Astrocyte of the cerebellum (primary cell): ENCODE data around the gene LRCH1.

Experiments used
- DNase-seq: peaks from one replicate; pipeline ENCODE4 v3.0.0-alpha.2; 2011; ENCODE audit warnings: low read depth
- H3K4me3 ChIP-seq: 2 replicates; pipeline ENCODE4 v1.5.1; 2011; ENCODE audit warnings: mild to moderate bottlenecking, low read depth, low read length, moderate library complexity
- CTCF ChIP-seq: IDR thresholded peaks from 2 replicates; pipeline ENCODE4 v1.5.1; 2012; ENCODE audit warnings: low read length, low read depth, moderate library complexity, mild to moderate bottlenecking; ENCODE audit errors: missing control alignments
- in situ Hi-C: cut with HindIII; loops from 2 replicates; pipeline ENCODE4 v1.10.0; 2017; ENCODE audit warnings: low sequenced_read_pairs

The LRCH1 gene

GRCh38 chr13:46636451-46636850 lies 83.5 kb downstream of the LRCH1 start:
- TF ChIP-seq CTCF, result no peak
- no peak for DNase-seq
- no peak overlapping the region for H3K4me3 ChIP-seq
- in situ Hi-C loops, result no loop called here

GRCh38 chr13:46637213-46637612 lies 84.2 kb downstream of the LRCH1 start:
- TF ChIP-seq CTCF, result no peak
- H3K4me3 ChIP-seq, result no peak overlapping the region
- no peak for DNase-seq
- in situ Hi-C loops, result no loop called here

GRCh38 chr13:46638262-46638661 lies 85.3 kb downstream of the LRCH1 start:
- no peak for TF ChIP-seq CTCF
- H3K4me3 ChIP-seq, result no peak overlapping the region
- no peak for DNase-seq
- in situ Hi-C loops, result no loop called here

- no peak for DNase-seq
- no peak for TF ChIP-seq CTCF
- H3K4me3 ChIP-seq, result no peak overlapping the region
- in situ Hi-C loops, result no loop called here
Observed at GRCh38 chr13:46639033-46639981, 86.3 kb downstream of the LRCH1 start.

- in situ Hi-C loops, result no loop called here
- TF ChIP-seq CTCF, result no peak
Observed at GRCh38 chr13:46640843-46641242, 87.9 kb downstream of the LRCH1 start.

GRCh38 chr13:46641274-46642081 lies 88.5 kb downstream of the LRCH1 start:
- DNase-seq, result no peak
- in situ Hi-C loops, result no loop called here
- no peak overlapping the region for H3K4me3 ChIP-seq
- no peak for TF ChIP-seq CTCF

More at GRCh38 chr13:46640843-46641242, 87.9 kb downstream of the LRCH1 start:
- H3K4me3 ChIP-seq, result no peak overlapping the region
- DNase-seq, result no peak
